ENCODE data around the gene WWP2. TPM values are rescaled to one million over a fixed set of nuclear protein-coding genes. Genes with fewer than 3 reads are reported as not detected.

Gene WWP2
- total RNA-seq, 2 donors from 2014 or later = 144 to 146 TPM

GRCh38 chr16:69903865-69904415 is 141.8 kb downstream of the WWP2 start:
- Histone ChIP-seq H3K27ac (peak overlapping the region in 1 of 2 donors; percentile 46), H3K4me3 (peak overlapping the region; percentile 28), H3K9me3 (no peaks in the 10 kb centered on the region), H3K36me3 (peaks cover 4% of the 10 kb centered on the region), H3K27me3 (replicated peaks; ENCODE audit: insufficient read depth) (no peaks in the 10 kb centered on the region), H3K4me1 (ENCODE audit: control insufficient read depth in 1 of 2, low read depth in 2 of 2) (peaks cover 2 to 19% of the 10 kb centered on the region in 2 donors)
- TF ChIP-seq, protein P1, sequence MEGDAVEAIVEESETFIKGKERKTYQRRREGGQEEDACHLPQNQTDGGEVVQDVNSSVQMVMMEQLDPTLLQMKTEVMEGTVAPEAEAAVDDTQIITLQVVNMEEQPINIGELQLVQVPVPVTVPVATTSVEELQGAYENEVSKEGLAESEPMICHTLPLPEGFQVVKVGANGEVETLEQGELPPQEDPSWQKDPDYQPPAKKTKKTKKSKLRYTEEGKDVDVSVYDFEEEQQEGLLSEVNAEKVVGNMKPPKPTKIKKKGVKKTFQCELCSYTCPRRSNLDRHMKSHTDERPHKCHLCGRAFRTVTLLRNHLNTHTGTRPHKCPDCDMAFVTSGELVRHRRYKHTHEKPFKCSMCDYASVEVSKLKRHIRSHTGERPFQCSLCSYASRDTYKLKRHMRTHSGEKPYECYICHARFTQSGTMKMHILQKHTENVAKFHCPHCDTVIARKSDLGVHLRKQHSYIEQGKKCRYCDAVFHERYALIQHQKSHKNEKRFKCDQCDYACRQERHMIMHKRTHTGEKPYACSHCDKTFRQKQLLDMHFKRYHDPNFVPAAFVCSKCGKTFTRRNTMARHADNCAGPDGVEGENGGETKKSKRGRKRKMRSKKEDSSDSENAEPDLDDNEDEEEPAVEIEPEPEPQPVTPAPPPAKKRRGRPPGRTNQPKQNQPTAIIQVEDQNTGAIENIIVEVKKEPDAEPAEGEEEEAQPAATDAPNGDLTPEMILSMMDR (IDR thresholded peaks at IDR 0.05) = no peak
- no peak for DNase-seq (ENCODE audit: low spot score)
- no peak for ATAC-seq (ENCODE audit: insufficient number of reproducible peaks, low FRiP score, low read depth)

- peaks cover 2 to 19% of the 10 kb centered on the region in 2 donors for H3K4me1 ChIP-seq (ENCODE audit: control insufficient read depth in 1 of 2, low read depth in 2 of 2)
- TF ChIP-seq, protein P1 (IDR thresholded peaks at IDR 0.05) = no peak
- H3K27ac ChIP-seq = no peak overlapping the region
- no peaks in the 10 kb centered on the region for H3K27me3 ChIP-seq (replicated peaks; ENCODE audit: insufficient read depth)
- ATAC-seq (ENCODE audit: insufficient number of reproducible peaks, low FRiP score, low read depth) (no peak), DNase-seq (ENCODE audit: low spot score) (no peak)
- H3K36me3 ChIP-seq = peaks cover 9% of the 10 kb centered on the region
- no peak overlapping the region for H3K4me3 ChIP-seq
- H3K9me3 ChIP-seq = no peaks in the 10 kb centered on the region
These were observed 142.5 kb downstream of the WWP2 start for GRCh38 chr16:69904495-69905170.

- no peak overlapping the region for H3K4me3 ChIP-seq
- TF ChIP-seq, protein P1 (IDR thresholded peaks at IDR 0.05) = no peak
- DNase-seq (ENCODE audit: low spot score) = no peak
- H3K4me1 ChIP-seq (ENCODE audit: control insufficient read depth in 1 of 2, low read depth in 2 of 2) = peaks cover 2 to 19% of the 10 kb centered on the region in 2 donors
- no peak for ATAC-seq (ENCODE audit: insufficient number of reproducible peaks, low FRiP score, low read depth)
- H3K36me3 ChIP-seq = peaks cover 9% of the 10 kb centered on the region
- H3K27ac ChIP-seq = no peak overlapping the region
- no peaks in the 10 kb centered on the region for H3K27me3 ChIP-seq (replicated peaks; ENCODE audit: insufficient read depth)
- H3K9me3 ChIP-seq = no peaks in the 10 kb centered on the region
These were observed 143.0 kb downstream of the WWP2 start for GRCh38 chr16:69905171-69905555.

DNA sequence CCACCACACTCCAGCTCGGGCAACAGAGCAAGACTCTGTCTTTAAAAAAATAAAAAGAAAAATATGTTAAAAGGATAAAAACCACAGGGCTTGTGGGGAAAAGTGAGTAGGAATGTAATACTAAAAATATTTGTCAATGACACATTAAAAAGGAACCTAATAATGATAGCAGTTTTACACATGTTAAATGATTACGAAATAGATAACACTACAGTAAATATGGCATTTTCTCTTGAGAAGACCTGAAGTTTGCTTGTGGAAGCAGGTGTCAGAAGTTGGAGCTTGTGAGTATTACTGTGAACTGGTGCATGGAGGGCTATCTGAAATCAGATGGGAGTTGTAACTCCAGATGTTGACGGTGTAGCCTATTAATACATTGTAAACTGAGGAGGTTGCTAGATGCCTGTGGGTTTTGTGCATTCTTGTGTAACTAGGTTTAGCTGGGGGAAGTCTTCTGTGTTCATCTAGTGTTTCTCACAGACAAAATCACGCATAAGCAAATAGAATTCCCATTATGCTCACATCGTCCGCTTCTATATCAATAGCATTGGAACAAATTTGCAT is 144.8 kb downstream of the WWP2 start:
- Histone ChIP-seq H3K9me3 (no peaks in the 10 kb centered on the region), H3K27ac (no peak overlapping the region), H3K4me3 (no peak overlapping the region), H3K36me3 (peaks cover 9% of the 10 kb centered on the region), H3K27me3 (replicated peaks; ENCODE audit: insufficient read depth) (no peaks in the 10 kb centered on the region), H3K4me1 (ENCODE audit: control insufficient read depth in 1 of 2, low read depth in 2 of 2) (peaks cover 2 to 13% of the 10 kb centered on the region in 2 donors)
- TF ChIP-seq, protein P1 (IDR thresholded peaks at IDR 0.05) = no peak
- ATAC-seq (ENCODE audit: insufficient number of reproducible peaks, low FRiP score, low read depth) = no peak
- no peak for DNase-seq (ENCODE audit: low spot score)

- peaks cover 2 to 13% of the 10 kb centered on the region in 2 donors for H3K4me1 ChIP-seq (ENCODE audit: control insufficient read depth in 1 of 2, low read depth in 2 of 2)
- H3K27ac ChIP-seq = no peak overlapping the region
- no peaks in the 10 kb centered on the region for H3K9me3 ChIP-seq
- ATAC-seq (ENCODE audit: insufficient number of reproducible peaks, low FRiP score, low read depth) (no peak), DNase-seq (ENCODE audit: low spot score) (no peak)
- H3K36me3 ChIP-seq = peaks cover 9% of the 10 kb centered on the region
- H3K27me3 ChIP-seq (replicated peaks; ENCODE audit: insufficient read depth) = no peaks in the 10 kb centered on the region
- H3K4me3 ChIP-seq = no peak overlapping the region
- TF ChIP-seq, protein P1 (IDR thresholded peaks at IDR 0.05) = no peak
These were observed 146.9 kb downstream of the WWP2 start for GRCh38 chr16:69909043-69909442.

Measured in thoracic aorta (tissue), 2 donors.